Suprapubic skin (tissue), 4 donors: ENCODE measurements around the gene NTM. TPM values are rescaled to one million over a fixed set of nuclear protein-coding genes. Genes with fewer than 3 reads are reported as not detected.

Experiments used
- DNase-seq, 2 donors: peaks; one replicate each; pipeline ENCODE4 v3.0.0-alpha.2; 2019; ENCODE audit warnings: low spot score in 2 of 2
- H3K27ac ChIP-seq: fragments of 200-600 bp; sonication (generic); one replicate; pipeline ENCODE4 v1.5.1; 2019
- H3K27me3 ChIP-seq: fragments of 200-600 bp; sonication (generic); one replicate; pipeline ENCODE4 v1.5.1; 2019
- H3K36me3 ChIP-seq: fragments of 200-600 bp; sonication (generic); one replicate; pipeline ENCODE4 v1.5.1; 2019
- H3K4me1 ChIP-seq: fragments of 200-600 bp; sonication (generic); one replicate; pipeline ENCODE4 v1.5.1; 2019
- H3K4me3 ChIP-seq: fragments of 200-600 bp; sonication (generic); one replicate; pipeline ENCODE4 v1.5.1; 2019; ENCODE audit warnings: mild to moderate bottlenecking
- H3K9me3 ChIP-seq: fragments of 200-600 bp; sonication (generic); one replicate; pipeline ENCODE4 v1.5.1; 2019
- EP300 ChIP-seq: sonication (generic); formaldehyde crosslinking; IDR thresholded peaks from one replicate; pipeline ENCODE4 v1.6.1; 2017; ENCODE audit warnings: antibody characterized with exemption
- POLR2A ChIP-seq, 2 donors: fragments of 450-650 bp; IDR thresholded peaks; one replicate each; pipeline ENCODE4 v1.6.1; 2017; ENCODE audit warnings: antibody characterized with exemption in 2 of 2, mild to moderate bottlenecking in 2 of 2, moderate library complexity in 2 of 2
- POLR2AphosphoS5 ChIP-seq, 3 donors: sonication (generic); formaldehyde crosslinking; IDR thresholded peaks; one replicate each; pipeline ENCODE4 v1.6.1; 2017; ENCODE audit warnings: antibody characterized with exemption in 3 of 3
- WGBS: methylation state at CpG from one replicate; pipeline ENCODE4 v1.1.5; 2018; 5-methylcytosine and 5-hydroxymethylcytosine counted together
- total RNA-seq, 4 donors: library from RNA; depleted of rRNA; stranded (reverse); fragments of >200 nt; gene quantifications; one replicate each; pipeline ENCODE4 v1.1.0, GENCODE V29; 2016
- TF ChIP-seq, protein P1 (sequence below), 2 donors: fragments of 200-600 bp in 1 of 2; fragments of 450-650 bp in 1 of 2; sonication (generic) in 1 of 2; IDR thresholded peaks; one replicate each; pipeline ENCODE4 v1.5.1; 2016 to 2019; ENCODE audit warnings: antibody characterized with exemption in 2 of 2, mild to moderate bottlenecking in 1 of 2, moderate library complexity in 1 of 2

The NTM gene
- total RNA-seq, 4 donors from 2014 or later, result 0.19 to 19.1 (median 2.1) TPM

DNA sequence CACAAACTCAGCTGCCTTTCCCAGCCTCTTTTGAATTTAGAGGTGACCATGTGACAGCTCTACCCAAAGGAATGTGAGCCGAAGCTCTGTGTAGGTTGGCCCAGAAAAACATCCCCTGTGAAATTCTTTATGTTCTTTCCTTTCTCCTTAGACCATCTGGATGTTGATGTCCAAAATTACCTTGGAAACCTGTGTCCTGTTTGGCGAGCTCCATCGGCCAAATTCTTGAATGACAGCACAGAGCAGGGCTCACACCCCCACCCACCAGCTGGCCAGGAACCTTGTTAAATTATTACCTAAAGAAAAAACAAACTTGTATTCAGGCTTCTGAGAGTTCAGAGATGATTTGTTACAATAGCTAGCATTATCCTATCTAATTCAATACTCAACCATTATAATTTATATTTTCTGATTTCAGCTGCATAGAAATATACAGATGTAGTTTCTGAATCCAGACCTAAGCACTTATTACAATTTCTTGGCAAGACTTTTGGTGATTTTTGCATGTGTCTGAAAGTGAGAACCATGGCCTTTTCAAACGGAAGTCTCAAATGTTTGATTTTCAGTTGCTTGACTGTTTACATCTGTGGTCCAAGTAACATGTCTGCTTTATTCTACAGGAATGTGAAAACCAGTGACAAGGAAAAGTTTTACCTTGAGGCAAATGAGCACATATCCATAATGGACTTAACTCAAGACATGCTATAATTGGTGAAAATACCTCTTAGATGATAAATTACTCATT lies 554.2 kb downstream of the NTM start:
- no peaks in the 10 kb centered on the region for H3K9me3 ChIP-seq
- TF ChIP-seq POLR2AphosphoS5 (IDR thresholded peaks at IDR 0.05), result no peak
- TF ChIP-seq, protein P1, sequence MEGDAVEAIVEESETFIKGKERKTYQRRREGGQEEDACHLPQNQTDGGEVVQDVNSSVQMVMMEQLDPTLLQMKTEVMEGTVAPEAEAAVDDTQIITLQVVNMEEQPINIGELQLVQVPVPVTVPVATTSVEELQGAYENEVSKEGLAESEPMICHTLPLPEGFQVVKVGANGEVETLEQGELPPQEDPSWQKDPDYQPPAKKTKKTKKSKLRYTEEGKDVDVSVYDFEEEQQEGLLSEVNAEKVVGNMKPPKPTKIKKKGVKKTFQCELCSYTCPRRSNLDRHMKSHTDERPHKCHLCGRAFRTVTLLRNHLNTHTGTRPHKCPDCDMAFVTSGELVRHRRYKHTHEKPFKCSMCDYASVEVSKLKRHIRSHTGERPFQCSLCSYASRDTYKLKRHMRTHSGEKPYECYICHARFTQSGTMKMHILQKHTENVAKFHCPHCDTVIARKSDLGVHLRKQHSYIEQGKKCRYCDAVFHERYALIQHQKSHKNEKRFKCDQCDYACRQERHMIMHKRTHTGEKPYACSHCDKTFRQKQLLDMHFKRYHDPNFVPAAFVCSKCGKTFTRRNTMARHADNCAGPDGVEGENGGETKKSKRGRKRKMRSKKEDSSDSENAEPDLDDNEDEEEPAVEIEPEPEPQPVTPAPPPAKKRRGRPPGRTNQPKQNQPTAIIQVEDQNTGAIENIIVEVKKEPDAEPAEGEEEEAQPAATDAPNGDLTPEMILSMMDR (IDR thresholded peaks at IDR 0.05), result no peak
- no peak for TF ChIP-seq EP300
- no peak for TF ChIP-seq POLR2A (IDR thresholded peaks at IDR 0.05)
- WGBS, result 44% methylated on average over 4 of the region's 4 CpGs
- H3K27me3 ChIP-seq, result no peaks in the 10 kb centered on the region
- H3K4me1 ChIP-seq, result no peaks in the 10 kb centered on the region
- no peak overlapping the region for H3K4me3 ChIP-seq
- no peaks in the 10 kb centered on the region for H3K36me3 ChIP-seq
- H3K27ac ChIP-seq, result no peak overlapping the region
- no peak for DNase-seq

- Histone ChIP-seq H3K36me3 (no peaks in the 10 kb centered on the region), H3K27ac (no peak overlapping the region), H3K4me3 (no peak overlapping the region), H3K4me1 (no peaks in the 10 kb centered on the region), H3K9me3 (no peaks in the 10 kb centered on the region), H3K27me3 (no peaks in the 10 kb centered on the region)
- TF ChIP-seq POLR2A (IDR thresholded peaks at IDR 0.05), result no peak
- TF ChIP-seq, protein P1 (IDR thresholded peaks at IDR 0.05), result no peak
- no peak for TF ChIP-seq EP300
- TF ChIP-seq POLR2AphosphoS5 (IDR thresholded peaks at IDR 0.05), result no peak
- DNase-seq, result no peak
- 95% methylated on average over 4 of the region's 4 CpGs for WGBS
Observed at GRCh38 chr11:131925829-131926228, 555.4 kb downstream of the NTM start.

- Histone ChIP-seq H3K36me3 (no peaks in the 10 kb centered on the region), H3K27me3 (no peaks in the 10 kb centered on the region), H3K9me3 (no peaks in the 10 kb centered on the region), H3K27ac (no peak overlapping the region), H3K4me3 (no peak overlapping the region), H3K4me1 (no peaks in the 10 kb centered on the region)
- DNase-seq, result no peak
- WGBS, result 79% methylated on average over 11 of the region's 11 CpGs
- no peak for TF ChIP-seq POLR2A (IDR thresholded peaks at IDR 0.05)
- TF ChIP-seq, protein P1 (IDR thresholded peaks at IDR 0.05), result no peak
- TF ChIP-seq POLR2AphosphoS5 (IDR thresholded peaks at IDR 0.05), result no peak
- no peak for TF ChIP-seq EP300
Observed at GRCh38 chr11:131928992-131929391, 558.6 kb downstream of the NTM start.

- no peaks in the 10 kb centered on the region for H3K36me3 ChIP-seq
- no peaks in the 10 kb centered on the region for H3K9me3 ChIP-seq
- no peak overlapping the region for H3K4me3 ChIP-seq
- no peak for DNase-seq
- 50% methylated on average over 12 of the region's 13 CpGs for WGBS
- H3K4me1 ChIP-seq, result no peaks in the 10 kb centered on the region
- no peak overlapping the region for H3K27ac ChIP-seq
- H3K27me3 ChIP-seq, result no peaks in the 10 kb centered on the region
- TF ChIP-seq EP300, result no peak
- no peak for TF ChIP-seq POLR2A (IDR thresholded peaks at IDR 0.05)
- TF ChIP-seq POLR2AphosphoS5 (IDR thresholded peaks at IDR 0.05), result no peak
- TF ChIP-seq, protein P1 (IDR thresholded peaks at IDR 0.05), result no peak
Observed at GRCh38 chr11:131932584-131933325, 562.3 kb downstream of the NTM start.

- DNase-seq, result no peak
- 84% methylated on average over 4 of the region's 4 CpGs for WGBS
- no peak overlapping the region for H3K27ac ChIP-seq
- H3K27me3 ChIP-seq, result no peaks in the 10 kb centered on the region
- H3K36me3 ChIP-seq, result no peaks in the 10 kb centered on the region
- no peaks in the 10 kb centered on the region for H3K4me1 ChIP-seq
- no peaks in the 10 kb centered on the region for H3K9me3 ChIP-seq
- TF ChIP-seq POLR2AphosphoS5 (IDR thresholded peaks at IDR 0.05) (no peak), POLR2A (IDR thresholded peaks at IDR 0.05) (no peak), EP300 (no peak)
- TF ChIP-seq, protein P1 (IDR thresholded peaks at IDR 0.05), result no peak
- no peak overlapping the region for H3K4me3 ChIP-seq
Observed at GRCh38 chr11:131934006-131934405, 563.6 kb downstream of the NTM start.
